GM21576 (cell line): Measurements from ENCODE around the gene ELL.

ENCODE experiments used
- ATAC-seq: cut with Tn5 transposase; IDR thresholded peaks from one replicate; pipeline ENCODE4 v1.9.1; 2021; ENCODE audit warnings: mild to moderate bottlenecking, moderate library complexity; ENCODE audit not compliant: unreplicated experiment

Gene ELL

DNA sequence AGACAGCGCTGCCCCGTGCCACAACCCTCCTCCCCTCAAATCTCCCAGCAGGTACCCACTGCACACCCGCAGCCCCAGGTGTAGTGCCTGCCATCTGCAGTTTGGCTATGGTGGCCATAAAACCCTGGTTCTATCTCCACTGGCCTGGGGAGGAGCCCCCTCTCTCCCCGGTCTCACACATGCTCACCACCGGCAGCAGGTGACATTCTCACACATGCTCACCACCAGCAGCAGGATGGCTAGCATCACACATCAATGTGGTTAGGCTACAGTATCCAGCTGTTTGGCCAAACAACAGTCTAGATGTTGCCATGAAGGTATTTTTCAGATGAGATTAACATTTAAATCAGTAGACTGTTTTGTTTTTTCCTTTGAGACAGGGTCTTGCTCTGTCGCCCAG, 31.1 kb downstream of the ELL start:
- ATAC-seq: no peak

DNA sequence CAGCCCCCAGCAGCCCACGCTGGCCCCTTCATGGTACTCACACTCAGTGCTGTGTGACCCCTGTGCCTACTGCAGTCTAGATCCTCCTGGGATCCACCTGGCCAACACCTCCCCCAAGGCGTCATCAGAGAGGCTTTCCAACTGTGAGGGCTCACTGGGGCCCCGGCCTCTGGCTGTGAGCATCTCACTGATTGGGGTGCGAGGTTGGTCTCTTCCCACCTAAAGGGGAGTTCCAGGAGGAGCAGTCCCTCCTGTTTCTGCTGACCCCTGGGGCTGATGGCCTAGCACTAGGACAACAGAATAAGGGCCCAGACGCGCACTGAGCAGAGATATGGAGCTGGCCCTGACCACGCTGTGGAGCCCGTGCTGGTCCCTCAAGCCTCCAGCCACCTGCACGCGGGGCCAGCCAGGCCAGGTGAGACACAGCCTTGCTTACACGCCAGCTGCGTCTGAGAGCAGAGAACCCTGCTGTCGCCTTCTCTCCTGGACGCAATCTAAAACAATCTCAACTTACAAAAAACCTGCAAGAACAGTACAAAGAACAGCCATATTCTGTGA, 32.2 kb downstream of the ELL start:
- ATAC-seq: no peak

DNA sequence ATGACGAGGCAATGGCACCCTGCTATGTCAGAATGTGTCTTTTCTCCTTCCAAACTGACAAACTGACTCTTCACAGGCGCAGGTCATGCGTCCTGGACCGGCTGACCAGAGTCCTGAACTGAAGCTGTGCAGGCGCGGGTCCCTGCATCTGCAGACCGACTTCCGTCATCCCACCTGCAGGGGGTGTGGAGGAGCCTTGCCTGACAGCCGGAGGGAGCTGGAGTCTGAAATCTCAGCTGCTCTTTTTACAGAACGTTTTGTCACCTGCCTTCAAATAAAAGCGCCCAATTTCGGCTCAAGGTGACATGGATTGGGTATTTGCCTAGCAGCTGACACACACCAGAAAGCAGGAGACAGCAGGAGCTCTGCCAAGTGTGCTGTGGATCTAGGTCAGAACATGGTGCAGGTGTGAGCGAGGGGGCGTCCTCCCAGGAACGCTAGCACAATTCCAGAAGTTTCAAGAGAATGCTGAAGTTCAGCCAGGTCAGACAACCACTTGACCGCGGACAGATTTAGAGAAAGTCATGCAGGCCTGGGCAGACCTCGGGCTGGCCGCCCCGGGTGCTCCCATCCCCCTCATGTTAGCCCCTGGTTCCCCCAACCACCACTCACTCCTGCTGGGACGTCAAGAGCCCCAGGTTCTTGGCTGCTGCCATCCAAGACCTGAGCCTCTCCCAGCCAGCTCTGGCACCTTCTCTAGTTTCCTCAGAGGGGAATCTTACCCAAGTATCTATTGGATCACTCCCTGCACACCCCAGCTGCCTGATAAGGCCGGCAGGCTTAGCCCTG, 32.8 kb downstream of the ELL start:
- no peak for ATAC-seq

DNA sequence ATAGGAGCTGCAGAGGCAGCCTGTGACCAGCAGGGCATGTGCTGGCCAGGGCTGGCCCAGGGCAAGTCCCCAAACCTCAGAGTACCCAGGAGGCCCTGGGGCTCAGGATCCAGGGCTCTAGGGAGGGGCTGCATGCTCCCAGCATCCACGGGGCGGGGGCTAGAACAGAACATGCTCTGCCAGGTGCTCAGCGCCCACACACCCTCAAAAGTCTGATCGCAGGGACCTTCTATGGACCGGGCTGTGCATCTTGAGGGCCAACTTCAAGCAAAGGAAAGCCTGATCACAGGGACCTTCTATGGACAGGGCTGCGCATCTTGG, 33.5 kb downstream of the ELL start:
- ATAC-seq: no peak

DNA sequence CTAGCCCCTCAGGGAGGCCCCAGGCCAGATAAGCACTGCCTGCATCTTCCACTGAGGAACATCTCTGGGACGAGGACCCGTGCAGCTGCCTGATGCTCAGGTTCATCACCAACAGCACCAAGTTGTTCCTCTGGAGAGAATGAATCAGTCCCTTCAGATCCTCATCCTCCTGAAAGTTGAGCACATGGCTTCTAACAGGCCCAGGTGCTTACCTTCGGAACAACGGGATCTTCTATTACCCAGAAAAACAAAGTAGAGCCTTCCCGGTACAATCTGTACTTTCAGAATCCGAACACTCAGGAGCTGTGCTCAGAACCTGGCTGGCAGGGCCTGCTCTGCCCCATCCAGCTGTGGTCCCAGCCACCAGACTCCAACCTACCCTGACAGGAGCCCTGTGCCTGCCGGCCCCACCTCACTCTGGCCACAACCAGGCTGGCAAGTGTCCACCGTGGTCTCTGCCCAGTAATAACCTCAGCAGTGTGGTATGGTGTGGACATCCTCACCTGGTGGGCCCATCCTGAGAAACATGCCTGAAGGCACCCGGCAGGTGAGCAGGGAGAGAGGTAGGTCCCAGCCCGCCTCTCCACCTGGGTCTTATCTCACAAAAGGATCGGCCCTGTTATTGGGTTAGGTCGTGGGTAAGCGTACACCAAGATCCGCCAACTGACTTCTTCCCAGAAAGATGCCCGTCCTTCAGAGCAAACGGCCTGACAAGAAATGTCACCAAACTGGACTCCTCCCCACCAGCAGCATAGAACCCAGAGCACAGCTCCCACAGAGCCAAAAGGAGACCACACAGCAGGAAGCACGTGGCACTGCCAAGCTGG, 34.1 kb downstream of the ELL start:
- ATAC-seq: no peak

DNA sequence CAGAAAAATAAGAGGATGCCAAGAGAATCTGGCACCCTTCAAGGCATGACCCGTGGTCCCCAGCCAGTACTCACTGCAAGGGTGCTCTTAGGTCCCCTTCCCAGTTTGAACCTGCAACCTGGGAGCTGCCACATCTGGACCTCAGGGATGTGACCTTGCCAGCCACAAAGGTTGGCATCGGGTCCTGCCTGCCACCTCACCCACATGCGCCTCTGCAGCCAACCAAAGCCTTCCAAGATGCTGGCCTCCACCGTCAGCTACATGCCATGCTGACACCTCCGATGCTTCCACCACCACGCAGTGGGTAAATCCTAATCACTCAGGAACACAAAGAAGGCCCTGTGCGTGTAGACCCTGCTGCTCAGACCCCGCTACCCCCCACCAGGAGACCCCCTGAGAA, 35.1 kb downstream of the ELL start:
- ATAC-seq: no peak

DNA sequence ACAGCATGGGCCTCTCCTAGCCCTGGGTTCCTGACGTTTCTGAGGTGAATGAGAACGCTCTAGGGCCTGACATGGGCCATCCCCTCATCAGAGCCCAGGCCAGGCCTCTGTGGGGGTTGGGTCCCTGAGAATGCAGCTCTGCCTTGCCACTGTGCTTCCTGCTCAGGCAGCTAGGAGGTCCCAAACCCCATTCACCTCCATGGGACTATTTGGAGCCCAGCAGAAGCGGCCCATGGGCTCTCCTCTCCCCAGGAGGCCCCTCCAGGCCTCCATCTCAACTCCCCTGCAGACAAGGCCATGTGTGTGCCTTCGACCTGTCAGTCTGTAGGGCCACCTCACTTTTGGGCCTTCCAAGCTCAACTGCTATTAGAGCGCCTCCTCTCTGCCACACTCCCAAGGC, 36.9 kb downstream of the ELL start:
- ATAC-seq: no peak

DNA sequence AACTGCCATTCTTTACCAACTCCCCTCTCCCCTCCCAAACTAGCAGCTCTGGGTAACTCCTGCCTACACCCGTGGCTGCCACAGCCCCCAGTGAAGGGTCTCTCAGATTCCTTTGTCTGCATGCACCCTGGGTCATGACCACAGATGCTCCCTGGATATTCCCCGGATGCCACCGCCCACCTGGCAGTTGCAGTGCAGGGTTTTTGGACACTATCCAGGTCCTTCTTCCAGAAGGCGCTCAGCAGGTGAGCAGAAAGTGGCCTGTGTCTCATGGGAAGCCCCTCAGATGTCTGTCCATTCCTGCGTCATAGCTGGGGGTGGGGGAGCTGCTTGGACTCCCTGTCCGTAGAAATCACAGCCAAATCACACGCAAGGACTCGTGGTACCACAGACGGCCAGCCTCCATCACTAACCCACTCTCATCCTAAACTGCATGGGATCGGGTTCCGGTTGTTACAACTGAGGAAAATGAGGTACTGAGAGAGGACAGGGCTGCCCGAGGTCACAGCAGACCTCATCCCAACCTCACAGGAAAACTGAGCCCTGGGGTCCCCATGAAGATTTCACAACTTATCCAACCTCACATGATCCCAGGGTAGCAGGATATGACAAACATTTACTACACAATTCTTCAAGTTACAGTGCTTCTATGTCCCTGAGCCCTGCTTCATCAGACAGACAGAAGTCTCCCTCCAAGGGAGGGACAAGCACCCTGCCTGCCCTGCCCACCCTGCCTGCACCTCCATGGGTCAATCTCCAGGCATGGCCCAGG, 38.6 kb downstream of the ELL start:
- ATAC-seq: no peak

DNA sequence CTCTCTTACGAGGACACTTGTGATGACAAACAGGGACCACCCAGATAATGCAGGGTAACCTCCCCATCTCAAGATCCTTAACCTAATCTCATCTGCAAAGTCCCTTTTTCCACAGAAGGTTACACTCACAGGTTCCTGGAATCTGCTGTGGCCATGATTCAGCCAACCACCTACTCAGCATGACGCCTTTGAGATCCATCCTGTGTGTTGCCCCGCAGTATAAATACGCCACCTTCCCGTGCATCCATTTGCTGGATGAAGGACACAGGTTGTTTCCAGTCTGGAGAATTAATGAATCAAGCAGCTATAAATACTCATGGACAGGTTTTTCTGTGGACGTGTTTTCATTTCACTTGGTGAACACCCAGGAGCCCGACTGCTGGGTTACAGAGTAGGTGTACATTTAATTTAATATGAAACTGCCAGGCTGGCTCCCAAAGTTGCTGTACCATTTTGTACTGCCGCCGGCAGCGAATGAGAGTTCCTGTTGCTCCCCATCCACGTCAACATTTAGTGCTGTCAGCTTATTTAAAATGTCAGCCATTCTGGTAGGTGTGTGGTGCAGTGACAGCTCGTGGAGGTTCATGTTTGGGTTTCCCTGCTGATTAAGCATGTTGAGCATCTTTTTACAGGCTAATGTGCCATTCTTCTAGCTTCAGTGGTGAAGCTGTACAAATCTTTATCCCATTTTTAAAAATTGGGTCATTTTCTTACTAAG, 40.2 kb downstream of the ELL start:
- no peak for ATAC-seq

DNA sequence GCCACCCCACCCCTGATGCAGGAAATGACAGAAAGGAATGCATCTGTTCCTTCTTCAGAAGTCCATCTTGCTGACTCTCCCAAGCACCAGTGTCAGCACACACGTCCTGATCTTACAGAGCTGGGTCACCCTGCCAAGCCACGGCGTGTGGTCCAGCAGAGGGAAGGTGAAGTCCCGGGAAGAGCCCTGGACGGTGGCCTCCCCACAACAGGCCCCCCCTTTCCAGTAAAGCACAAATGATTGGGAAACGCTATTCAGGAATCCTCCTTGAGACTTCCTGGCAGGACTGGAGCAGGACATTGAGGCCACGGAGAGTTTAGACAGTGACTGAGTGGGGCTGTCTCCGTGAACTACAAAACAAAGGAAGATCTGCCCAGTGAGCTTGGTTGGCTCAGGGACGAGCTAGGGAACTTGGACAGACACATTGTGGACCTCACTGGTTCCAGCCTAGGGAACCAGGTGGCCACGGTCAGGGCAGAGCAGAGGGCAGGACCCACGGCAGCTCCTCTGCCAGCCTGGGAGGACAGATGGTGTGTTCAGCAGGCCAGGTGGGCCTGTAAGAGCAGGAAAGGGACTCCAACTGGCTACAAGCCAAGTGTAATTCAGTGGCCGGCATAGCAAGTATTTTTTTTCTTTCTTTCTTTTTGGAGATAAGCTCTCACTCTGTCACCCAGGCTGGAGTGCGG, 41.7 kb downstream of the ELL start:
- ATAC-seq: no peak

DNA sequence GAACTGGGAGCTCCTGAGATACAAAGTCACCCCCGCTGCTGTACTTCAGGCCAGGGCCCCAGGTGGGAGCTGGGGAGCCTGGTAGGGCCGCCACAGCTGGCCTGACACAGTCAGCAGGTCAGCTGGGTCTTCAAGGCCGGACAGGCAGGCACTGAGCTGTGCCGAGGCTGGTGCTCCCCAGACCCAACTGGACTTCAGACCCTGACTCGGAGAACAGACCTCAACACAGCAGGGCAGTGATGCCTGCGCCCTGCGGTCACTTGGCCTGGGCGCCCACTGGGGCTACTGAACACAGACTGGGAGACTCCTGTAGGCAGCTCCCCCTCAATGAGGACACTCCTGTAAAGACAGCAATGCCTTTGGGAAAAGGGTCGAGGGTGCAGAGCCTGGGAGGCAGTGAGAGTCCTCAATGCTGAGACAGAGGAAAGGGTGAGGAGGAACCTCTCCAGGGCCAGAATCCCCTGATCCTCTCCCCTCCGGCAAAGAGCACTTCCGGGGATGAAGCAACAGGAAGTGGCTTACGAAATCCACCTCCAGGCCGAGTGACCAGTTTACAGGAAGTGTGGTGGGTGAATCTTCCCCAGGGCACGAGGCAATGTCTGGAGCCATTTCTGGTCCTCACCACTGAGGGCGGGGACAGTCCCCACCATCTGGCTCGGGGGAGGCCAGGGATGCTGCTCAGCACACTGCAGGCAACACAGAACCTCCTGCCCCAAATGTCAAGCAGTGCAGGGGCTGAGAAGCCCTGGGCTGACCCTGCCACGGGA, 43.1 kb downstream of the ELL start:
- peak; percentile 59 for ATAC-seq

DNA sequence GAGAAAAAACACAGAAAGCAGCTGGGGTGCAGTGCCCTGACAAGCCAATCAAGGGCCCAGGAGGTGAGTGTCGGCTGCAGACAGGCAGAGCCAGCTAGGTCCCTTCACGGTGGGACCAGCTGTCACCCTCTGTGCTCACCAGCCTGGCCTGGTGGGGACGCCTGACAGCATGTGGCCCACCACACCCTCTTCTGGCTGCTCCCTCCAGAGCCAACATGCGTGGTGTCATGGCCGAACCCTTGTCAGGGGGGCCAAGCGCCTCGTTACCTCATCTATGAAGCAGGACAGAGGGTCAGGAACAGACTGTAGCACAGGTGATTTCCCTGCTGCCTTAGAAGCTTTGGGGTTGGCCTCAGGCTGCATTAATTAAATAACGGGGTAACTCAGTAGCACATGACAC, 43.9 kb downstream of the ELL start:
- ATAC-seq: no peak

DNA sequence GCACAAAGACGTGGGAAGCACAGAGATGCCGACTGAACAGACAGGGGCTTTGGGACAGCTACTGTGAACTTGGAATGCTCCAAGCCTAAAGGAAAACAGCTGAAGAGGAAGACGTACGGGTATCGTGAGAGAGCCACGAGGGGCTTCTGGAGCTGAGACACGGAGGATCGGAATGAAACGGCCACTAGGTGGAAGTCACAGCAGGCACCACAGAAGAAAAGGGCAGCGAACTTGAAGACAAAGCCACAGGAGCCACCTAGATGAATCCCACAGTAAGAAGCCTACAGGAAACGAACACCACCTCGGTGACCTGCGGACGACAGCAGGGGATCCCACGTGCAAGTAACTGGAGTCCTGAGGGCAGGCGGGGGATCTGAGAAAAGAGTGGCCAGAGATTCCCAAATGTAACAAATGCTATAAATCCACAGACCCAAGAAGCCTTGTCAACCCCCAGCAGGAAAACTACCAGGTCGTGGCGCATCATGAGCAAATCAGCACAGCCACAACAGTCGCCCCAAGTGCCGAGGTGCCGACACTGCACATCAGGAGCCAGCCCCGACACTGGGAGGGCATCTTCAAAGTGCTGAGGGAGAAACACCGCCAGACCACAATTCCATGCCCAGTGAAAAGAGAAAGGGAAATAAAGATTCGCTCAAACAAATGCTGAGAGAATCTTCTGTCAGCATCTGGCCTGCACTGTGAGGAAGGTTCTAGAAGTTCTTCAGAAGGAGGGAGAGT, 44.7 kb downstream of the ELL start:
- ATAC-seq: no peak

DNA sequence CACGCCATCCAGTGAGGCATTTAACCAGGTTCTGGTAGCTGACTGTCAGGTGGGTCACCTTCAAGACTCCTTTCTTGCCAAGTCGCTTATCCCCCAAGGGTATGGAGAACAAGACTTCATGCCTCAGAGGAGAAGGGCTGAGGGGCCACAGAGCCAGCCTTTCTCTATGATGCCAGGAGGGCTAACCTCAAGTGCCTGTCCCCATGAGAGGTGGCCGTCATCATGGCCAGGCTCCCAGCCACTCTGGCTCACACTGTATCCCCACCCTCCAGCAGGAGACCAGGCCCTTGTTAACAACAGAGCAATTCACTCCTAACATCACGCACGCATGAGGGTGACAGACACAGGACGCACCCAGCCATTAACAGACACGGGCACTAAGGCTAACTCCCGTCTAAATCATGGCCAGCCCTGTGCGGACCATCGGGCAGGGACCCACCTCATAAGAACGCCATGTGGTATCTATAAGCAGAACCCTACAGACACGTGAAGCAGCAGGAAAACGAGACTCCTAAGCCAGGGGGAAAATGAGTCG, 45.3 kb downstream of the ELL start:
- ATAC-seq: no peak

DNA sequence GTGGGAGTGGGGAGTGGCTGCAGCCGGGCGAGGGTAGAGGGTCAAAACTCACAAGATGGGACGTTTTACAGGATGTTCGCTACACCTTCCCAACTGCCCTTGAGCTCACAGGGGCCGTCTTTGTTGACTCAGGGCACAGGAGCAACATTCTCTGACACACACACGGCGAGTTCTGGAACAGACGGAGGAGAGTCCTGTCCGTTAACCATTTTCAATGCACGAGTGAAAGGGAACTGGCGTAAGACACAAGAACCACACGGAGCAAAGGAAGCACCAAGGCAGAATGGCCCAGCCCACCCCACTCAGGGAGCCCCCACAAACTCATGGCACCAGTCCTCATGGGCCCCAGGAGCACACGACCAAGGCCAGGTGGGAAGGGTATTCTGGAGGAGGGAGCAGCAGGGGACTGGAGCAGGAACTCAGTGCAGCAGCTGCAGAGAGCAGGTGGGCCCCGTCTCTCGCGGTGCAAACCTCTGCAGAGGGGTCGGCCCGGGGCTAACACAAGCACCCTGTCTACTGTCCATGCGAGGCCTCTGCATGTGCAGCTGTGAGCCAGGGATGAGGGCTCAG, 46.0 kb downstream of the ELL start:
- no peak for ATAC-seq

DNA sequence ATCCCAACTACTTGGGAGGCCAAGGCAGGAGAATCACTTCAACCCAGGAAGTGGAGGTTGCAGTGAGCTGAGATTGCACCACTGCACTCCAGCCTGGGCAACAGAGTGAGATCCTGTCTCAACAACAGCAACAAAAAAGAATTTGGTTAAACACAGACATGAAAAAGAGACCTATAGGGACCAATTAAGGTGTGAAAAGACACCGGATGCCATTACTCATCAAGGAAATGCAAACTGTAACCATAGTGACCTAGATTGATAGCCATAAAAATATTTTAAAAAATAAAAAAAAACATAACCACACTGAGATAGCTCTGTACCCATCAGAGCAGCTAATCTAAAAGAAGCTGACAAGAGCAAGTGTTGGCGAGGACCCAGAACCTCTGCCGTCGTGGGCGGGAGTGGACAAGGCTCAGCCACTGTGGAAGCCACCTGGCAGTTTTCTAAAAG, 46.8 kb downstream of the ELL start:
- no peak for ATAC-seq

DNA sequence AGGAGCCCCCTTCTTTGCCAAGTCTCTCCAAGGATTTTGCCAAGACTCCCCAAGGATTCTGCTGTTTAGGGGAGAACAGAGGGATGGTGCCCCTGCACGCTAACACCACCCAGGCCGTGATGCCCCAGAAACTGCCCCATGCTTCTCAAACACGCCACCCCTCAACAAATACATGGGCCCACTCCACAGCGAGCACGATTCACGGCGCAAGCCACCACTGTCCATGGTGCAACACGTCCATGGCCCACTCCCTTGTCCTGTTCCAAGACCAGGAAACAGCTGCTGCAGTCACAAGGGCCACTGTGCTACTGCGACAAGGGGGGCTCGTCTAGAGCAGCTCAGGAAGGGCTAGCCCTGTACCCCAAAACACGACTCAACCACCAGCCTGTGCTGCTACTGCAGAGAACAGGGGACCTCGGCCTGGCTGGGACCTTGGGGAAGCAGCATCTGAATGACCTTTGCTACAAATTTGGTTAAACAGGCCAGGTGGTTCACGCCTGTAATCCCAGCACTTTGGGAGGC, 47.4 kb downstream of the ELL start:
- no peak for ATAC-seq

DNA sequence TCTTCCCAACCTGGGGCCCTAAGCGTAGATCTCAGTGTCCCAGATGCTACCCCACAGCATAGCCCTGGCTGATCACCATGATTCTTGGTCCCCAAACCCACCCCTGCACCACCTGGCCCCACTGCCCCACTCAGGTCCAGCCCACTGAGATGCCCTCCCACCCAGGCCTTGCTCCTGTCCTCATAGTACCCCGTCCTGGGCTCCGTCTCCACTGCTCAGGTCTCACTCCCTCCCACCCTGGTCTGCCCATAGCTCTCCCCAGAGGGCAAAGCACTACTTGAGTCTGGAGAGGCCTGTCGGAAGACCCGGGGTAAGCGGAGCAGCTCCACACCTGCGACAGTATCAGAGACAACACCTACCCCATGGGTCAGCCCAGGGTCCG, 48.2 kb downstream of the ELL start:
- no peak for ATAC-seq
